Calu3 (cell line): ENCODE data around the gene ZNF670. TPM values are rescaled to one million over a fixed set of nuclear protein-coding genes. Genes with fewer than 3 reads are reported as not detected.

Source experiments
- BruUV-seq: library from RNA; stranded (reverse); fragments of 400-500 nt; replicated peaks from 2 replicates; lab custom pipeline; 2021; lab: Mats Ljungman, UMichigan
- CTCF ChIA-PET: fragments of 300-600 bp; sonication (Branson Sonifier 250); formaldehyde crosslinking; loops from one replicate; lab custom pipeline; 2022; ENCODE audit warnings: antibody characterized with exemption; lab: Charles Lee
- DNase-seq: peaks from one replicate; pipeline ENCODE4 v3.0.0; 2022
- H3K27ac Mint-ChIP-seq: one replicate; pipeline ENCODE4 v1.8.0; 2022; ENCODE audit warnings: mixed read lengths; ENCODE audit not compliant: unreplicated experiment
- H3K27me3 Mint-ChIP-seq: one replicate; pipeline ENCODE4 v1.8.0; 2022; ENCODE audit warnings: mixed read lengths; ENCODE audit not compliant: unreplicated experiment
- H3K36me3 Mint-ChIP-seq: one replicate; pipeline ENCODE4 v1.8.0; 2022; ENCODE audit warnings: mild to moderate bottlenecking, moderate library complexity, mixed read lengths; ENCODE audit not compliant: insufficient read depth, unreplicated experiment
- H3K4me1 Mint-ChIP-seq: one replicate; pipeline ENCODE4 v1.8.0; 2022; ENCODE audit warnings: mild to moderate bottlenecking, low read depth, mixed read lengths; ENCODE audit not compliant: unreplicated experiment
- H3K4me3 Mint-ChIP-seq: one replicate; pipeline ENCODE4 v1.8.0; 2022; ENCODE audit warnings: mild to moderate bottlenecking, low read depth, moderate library complexity, mixed read lengths; ENCODE audit not compliant: unreplicated experiment
- H3K9me3 Mint-ChIP-seq: one replicate; pipeline ENCODE4 v1.8.0; 2022; ENCODE audit warnings: low read depth, mixed read lengths; ENCODE audit not compliant: unreplicated experiment
- CTCF ChIP-seq: fragments of 200-600 bp; IDR thresholded peaks from one replicate; pipeline ENCODE4 v1.8.0; 2022; ENCODE audit warnings: antibody characterized with exemption; ENCODE audit not compliant: unreplicated experiment
- intact Hi-C: fragments of 100-400 bp; cut with micrococcal nuclease; formaldehyde crosslinking; loops from one replicate; pipeline ENCODE4 v1.10.0; 2022; ENCODE audit not compliant: unreplicated experiment
- total RNA-seq: library from RNA; stranded (reverse); gene quantifications from 2 replicates; pipeline ENCODE4 v1.2.3, GENCODE V29; 2022

The ZNF670 gene
- total RNA-seq, 1 experiment from 2014 or later, result 6.1 TPM

GRCh38 chr1:247056071-247056470 is 22.5 kb downstream of the ZNF670 start:
- Mint-ChIP-seq H3K36me3 (no peaks in the 10 kb centered on the region), H3K27me3 (no peaks in the 10 kb centered on the region), H3K27ac (no peak overlapping the region), H3K9me3 (peaks cover 29% of the 10 kb centered on the region), H3K4me1 (no peaks in the 10 kb centered on the region), H3K4me3 (no peak overlapping the region)
- intact Hi-C loops, result no loop called here
- no TSS peak for BruUV-seq
- no peak for DNase-seq
- CTCF ChIA-PET, result no interaction called here
- no peak for TF ChIP-seq CTCF

- no peaks in the 10 kb centered on the region for H3K4me1 Mint-ChIP-seq
- intact Hi-C loops, result no loop called here
- CTCF ChIA-PET, result interaction anchor here (0.6 kb wide), 1 partner anchor 1764 kb away, joined by 3 read pairs; no protein-coding TSS in a partner anchor
- TF ChIP-seq CTCF, result no peak
- peak; percentile 55 for DNase-seq
- H3K9me3 Mint-ChIP-seq, result peaks cover 32% of the 10 kb centered on the region
- no peaks in the 10 kb centered on the region for H3K27me3 Mint-ChIP-seq
- no peak overlapping the region for H3K27ac Mint-ChIP-seq
- H3K4me3 Mint-ChIP-seq, result no peak overlapping the region
- H3K36me3 Mint-ChIP-seq, result no peaks in the 10 kb centered on the region
- BruUV-seq, result no TSS peak
These were observed 23.6 kb downstream of the ZNF670 start for GRCh38 chr1:247054992-247055415.

GRCh38 chr1:247047702-247048101 is 30.9 kb downstream of the ZNF670 start:
- intact Hi-C loops, result no loop called here

GRCh38 chr1:247047260-247047659 is 31.4 kb downstream of the ZNF670 start:
- peaks cover 4% of the 10 kb centered on the region for H3K36me3 Mint-ChIP-seq
- TF ChIP-seq CTCF, result no peak

More at GRCh38 chr1:247047702-247048101, 30.9 kb downstream of the ZNF670 start:
- peaks cover under 1% of the 10 kb centered on the region for H3K36me3 Mint-ChIP-seq
- H3K4me1 Mint-ChIP-seq, result no peaks in the 10 kb centered on the region
- no peak overlapping the region for H3K4me3 Mint-ChIP-seq
- TF ChIP-seq CTCF, result no peak
- peaks cover 48% of the 10 kb centered on the region for H3K9me3 Mint-ChIP-seq
- H3K27me3 Mint-ChIP-seq, result no peaks in the 10 kb centered on the region
- no peak overlapping the region for H3K27ac Mint-ChIP-seq
- BruUV-seq, result no TSS peak
- CTCF ChIA-PET, result no interaction called here
- DNase-seq, result no peak

More at GRCh38 chr1:247047260-247047659, 31.4 kb downstream of the ZNF670 start:
- peaks cover 46% of the 10 kb centered on the region for H3K9me3 Mint-ChIP-seq
- H3K4me3 Mint-ChIP-seq, result no peak overlapping the region
- no peaks in the 10 kb centered on the region for H3K27me3 Mint-ChIP-seq
- no peak for DNase-seq
- intact Hi-C loops, result no loop called here
- no TSS peak for BruUV-seq
- CTCF ChIA-PET, result no interaction called here
- no peak overlapping the region for H3K27ac Mint-ChIP-seq
- no peaks in the 10 kb centered on the region for H3K4me1 Mint-ChIP-seq
